ENCODE results near the gene BMS1. TPM values are rescaled to one million over a fixed set of nuclear protein-coding genes. Genes with fewer than 3 reads are reported as not detected.
"Not testable (repeated sequence)": the region's sequence is repeated elsewhere in the genome, so short reads cannot be mapped to it uniquely, and the experiment has no call there.

Gene BMS1
- total RNA-seq, 2 donors from 2014 or later: 8.0 to 8.6 TPM

DNA sequence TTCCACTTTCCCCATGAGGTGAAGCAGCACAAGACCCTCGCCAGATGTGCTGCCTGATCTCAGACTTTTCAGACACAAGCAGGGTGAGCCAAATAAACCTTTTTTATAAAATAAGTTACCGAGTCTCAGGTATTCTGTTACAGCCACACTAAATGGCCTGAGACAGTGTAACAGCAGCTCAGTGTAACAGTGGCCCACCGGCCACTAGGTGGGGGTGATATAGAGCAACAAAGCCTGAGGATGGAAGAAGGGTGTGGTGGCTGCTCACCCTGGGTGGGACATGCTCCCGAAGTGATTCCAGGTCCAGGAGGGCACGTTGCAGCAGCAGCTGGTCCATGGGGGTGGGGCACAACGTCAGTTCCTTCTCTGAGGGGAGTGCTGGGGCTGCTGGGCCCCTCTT is 44.6 kb downstream of the BMS1 start:
- intact Hi-C loops (cut with DNase I): no loop called here
- no peak for DNase-seq
- no peak overlapping the region for H3K4me3 ChIP-seq
- ATAC-seq: no peak
- TF ChIP-seq POLR2A (IDR thresholded peaks at IDR 0.05): no peak
- TF ChIP-seq, protein P1, sequence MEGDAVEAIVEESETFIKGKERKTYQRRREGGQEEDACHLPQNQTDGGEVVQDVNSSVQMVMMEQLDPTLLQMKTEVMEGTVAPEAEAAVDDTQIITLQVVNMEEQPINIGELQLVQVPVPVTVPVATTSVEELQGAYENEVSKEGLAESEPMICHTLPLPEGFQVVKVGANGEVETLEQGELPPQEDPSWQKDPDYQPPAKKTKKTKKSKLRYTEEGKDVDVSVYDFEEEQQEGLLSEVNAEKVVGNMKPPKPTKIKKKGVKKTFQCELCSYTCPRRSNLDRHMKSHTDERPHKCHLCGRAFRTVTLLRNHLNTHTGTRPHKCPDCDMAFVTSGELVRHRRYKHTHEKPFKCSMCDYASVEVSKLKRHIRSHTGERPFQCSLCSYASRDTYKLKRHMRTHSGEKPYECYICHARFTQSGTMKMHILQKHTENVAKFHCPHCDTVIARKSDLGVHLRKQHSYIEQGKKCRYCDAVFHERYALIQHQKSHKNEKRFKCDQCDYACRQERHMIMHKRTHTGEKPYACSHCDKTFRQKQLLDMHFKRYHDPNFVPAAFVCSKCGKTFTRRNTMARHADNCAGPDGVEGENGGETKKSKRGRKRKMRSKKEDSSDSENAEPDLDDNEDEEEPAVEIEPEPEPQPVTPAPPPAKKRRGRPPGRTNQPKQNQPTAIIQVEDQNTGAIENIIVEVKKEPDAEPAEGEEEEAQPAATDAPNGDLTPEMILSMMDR (IDR thresholded peaks at IDR 0.05): no peak
- WGBS, 2 donors: 70 to 74% methylated on average over 6 of the region's 6 CpGs
- H3K27ac ChIP-seq: no peak overlapping the region
- H3K36me3 ChIP-seq (replicated peaks in 1 of 2; ENCODE audit: insufficient read depth in 1 of 2, low read depth in 2 of 2): peaks cover 8 to 35% of the 10 kb centered on the region in 2 donors
- H3K9me3 ChIP-seq: no peaks in the 10 kb centered on the region
- H3K27me3 ChIP-seq: no peaks in the 10 kb centered on the region
- H3K4me1 ChIP-seq: no peaks in the 10 kb centered on the region

DNA sequence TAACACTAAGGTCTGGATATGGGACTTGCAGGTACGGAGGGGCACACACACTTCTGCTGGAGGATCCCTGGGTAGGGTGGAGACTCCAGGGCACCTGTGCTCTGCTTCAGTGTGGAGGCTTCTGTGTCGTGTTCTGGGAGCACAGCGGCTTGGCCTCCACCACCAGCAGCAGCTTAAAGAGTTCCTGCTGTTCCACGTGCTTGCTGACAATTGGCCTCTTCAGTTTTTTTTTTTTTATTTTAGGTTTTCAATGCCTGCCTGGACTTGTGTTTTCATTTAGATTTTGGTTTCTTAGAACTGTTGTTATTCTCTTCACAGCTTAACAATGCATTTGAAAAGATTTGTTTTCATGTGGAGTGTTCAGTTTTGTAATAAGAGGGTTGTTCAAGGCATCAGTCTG is 45.8 kb downstream of the BMS1 start:
- H3K27me3 ChIP-seq; H3K4me1 ChIP-seq; H3K27ac ChIP-seq; intact Hi-C loops (cut with DNase I); H3K9me3 ChIP-seq; DNase-seq; ATAC-seq; H3K4me3 ChIP-seq: not testable (repeated sequence)
- H3K36me3 ChIP-seq (replicated peaks in 1 of 2; ENCODE audit: insufficient read depth in 1 of 2, low read depth in 2 of 2): peaks cover 8 to 28% of the 10 kb centered on the region in 2 donors
- whole genome bisulfite sequencing, 2 donors: 88 to 100% methylated on average over 4 of the region's 4 CpGs

DNA sequence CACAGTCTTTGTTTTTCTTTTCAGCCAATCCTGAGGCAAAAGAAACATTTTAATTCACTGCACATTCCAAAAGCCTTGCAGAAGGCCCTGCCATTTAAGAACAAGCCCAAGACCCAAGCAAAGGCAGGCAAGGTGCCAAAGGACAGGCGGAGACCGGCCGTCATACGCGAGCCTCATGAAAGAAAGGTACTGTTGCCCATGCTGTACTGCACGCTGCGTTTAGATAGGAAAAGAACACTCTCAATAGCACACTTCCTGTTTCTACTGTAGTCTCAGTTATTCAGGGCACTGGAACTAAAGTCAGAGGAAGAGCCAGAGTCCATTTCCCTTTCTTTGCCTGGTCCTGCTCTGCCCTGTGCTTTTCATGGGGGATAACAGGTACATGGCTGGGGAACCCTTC is 47.6 kb downstream of the BMS1 start:
- Histone ChIP-seq H3K4me3 (no peak overlapping the region), H3K27me3 (no peaks in the 10 kb centered on the region), H3K36me3 (replicated peaks in 1 of 2; ENCODE audit: insufficient read depth in 1 of 2, low read depth in 2 of 2) (peaks cover 0 to 15% of the 10 kb centered on the region in 2 donors), H3K27ac (no peak overlapping the region), H3K9me3 (no peaks in the 10 kb centered on the region), H3K4me1 (no peaks in the 10 kb centered on the region)
- WGBS, 2 donors: 79 to 84% methylated on average over 7 of the region's 7 CpGs
- ATAC-seq (no peak), DNase-seq (no peak)
- no peak for TF ChIP-seq POLR2A (IDR thresholded peaks at IDR 0.05)
- intact Hi-C loops (cut with DNase I): no loop called here

DNA sequence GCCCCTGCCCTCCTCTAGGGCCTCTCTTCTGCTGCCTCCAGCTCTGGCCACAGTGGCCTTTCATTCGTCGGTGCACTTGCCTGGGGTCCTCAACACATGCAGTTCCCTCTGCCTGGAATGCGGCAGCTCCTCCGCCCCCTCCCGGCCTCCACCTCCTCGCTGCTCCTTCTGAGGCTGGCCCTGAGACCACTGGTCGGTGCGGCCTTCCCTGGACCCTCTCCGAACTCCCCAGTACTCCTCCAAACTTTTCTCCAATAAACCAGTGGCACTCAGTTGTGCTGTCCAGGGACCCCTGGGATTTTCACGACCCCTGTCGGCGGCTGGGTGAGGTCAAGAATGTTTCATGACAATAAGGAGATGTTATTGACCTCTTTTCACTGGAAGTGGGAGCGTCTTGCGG is 53.5 kb downstream of the BMS1 start:
- ATAC-seq (no peak), DNase-seq (no peak)
- TF ChIP-seq, protein P1 (IDR thresholded peaks at IDR 0.05): no peak
- TF ChIP-seq POLR2A (IDR thresholded peaks at IDR 0.05): no peak
- no peaks in the 10 kb centered on the region for H3K9me3 ChIP-seq
- WGBS, 2 donors: 50 to 54% methylated on average over 14 of the region's 14 CpGs
- H3K36me3 ChIP-seq (replicated peaks in 1 of 2; ENCODE audit: insufficient read depth in 1 of 2, low read depth in 2 of 2): peaks cover 0 to 5% of the 10 kb centered on the region in 2 donors
- H3K4me3 ChIP-seq: no peak overlapping the region
- intact Hi-C loops (cut with DNase I): no loop called here
- H3K27me3 ChIP-seq: peaks cover 0 to 5% of the 10 kb centered on the region in 2 donors
- H3K27ac ChIP-seq: no peak overlapping the region
- H3K4me1 ChIP-seq: peaks cover 6% of the 10 kb centered on the region

DNA sequence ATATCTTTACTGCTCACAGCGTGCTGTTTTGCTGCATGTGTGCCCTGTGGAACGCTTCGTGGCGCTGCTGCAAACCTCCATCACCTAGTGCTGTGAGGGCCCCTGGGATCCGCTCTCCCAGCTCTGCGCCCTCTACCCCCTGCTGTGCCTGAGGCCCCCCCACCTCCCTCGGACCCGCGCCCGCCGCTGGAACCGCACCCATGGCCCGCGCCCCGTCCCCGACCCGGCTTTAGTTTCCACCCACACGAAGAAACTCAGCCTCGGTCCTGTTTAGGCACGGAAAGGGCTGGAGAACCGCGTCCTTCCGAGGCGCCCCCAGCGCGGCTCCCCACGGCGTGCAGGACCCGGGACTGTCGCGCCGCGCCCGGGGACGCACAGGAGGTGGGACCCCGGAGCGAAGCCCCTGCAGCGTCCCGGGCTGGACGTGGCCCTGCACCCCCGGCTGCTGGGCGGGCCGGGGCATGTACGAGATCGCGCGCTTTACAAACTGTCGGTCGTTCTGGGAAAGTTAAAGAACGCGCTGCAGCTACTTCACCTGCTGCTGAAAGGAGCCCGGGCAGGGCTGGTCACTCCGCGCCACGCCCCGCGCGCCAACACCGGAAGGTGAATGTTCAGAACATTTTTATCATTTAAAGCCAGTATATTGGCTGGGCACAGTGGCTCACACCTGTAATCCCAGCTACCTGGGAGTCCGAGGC is 54.3 kb downstream of the BMS1 start:
- ATAC-seq: no peak
- peaks cover 0 to 3% of the 10 kb centered on the region in 2 donors for H3K36me3 ChIP-seq (replicated peaks in 1 of 2; ENCODE audit: insufficient read depth in 1 of 2, low read depth in 2 of 2)
- peaks cover 6% of the 10 kb centered on the region for H3K4me1 ChIP-seq
- peak in 3 of 4 donors; percentile 7 to 45 (median 23) for DNase-seq
- peaks cover 0 to 5% of the 10 kb centered on the region in 2 donors for H3K27me3 ChIP-seq
- H3K27ac ChIP-seq: no peak overlapping the region
- TF ChIP-seq, protein P1 (IDR thresholded peaks at IDR 0.05): no peak
- TF ChIP-seq POLR2A (IDR thresholded peaks at IDR 0.05): no peak
- H3K9me3 ChIP-seq: no peaks in the 10 kb centered on the region
- no peak overlapping the region for H3K4me3 ChIP-seq
- intact Hi-C loops (cut with DNase I): no loop called here
- 2 to 5% methylated on average over 18 to 56 of the region's 60 CpGs for WGBS, 2 donors

DNA sequence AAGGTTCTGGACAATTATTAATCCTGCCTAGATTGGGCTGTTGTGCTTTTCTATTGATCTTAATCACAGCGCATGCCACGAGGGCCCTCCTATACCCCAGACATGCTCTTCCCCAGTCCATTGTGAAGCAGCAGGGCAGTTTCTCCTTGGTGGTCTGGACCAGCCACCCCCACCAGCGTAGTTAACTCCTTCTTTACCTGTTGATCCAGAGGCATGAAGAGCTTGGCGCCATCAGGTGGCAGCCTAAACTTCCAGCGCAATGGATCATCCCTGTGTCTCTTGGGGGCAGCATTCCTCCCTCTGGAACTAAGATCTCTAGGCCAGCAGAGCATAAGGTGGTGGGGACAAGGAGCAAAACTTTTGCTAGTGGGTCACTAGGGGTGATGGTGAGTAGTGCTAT is 62.2 kb downstream of the BMS1 start:
- H3K27me3 ChIP-seq; H3K4me3 ChIP-seq; H3K36me3 ChIP-seq (replicated peaks in 1 of 2; ENCODE audit: insufficient read depth in 1 of 2, low read depth in 2 of 2); H3K27ac ChIP-seq; H3K4me1 ChIP-seq; intact Hi-C loops (cut with DNase I); DNase-seq; ATAC-seq; H3K9me3 ChIP-seq: not testable (repeated sequence)
- WGBS, 2 donors: 15 to 23% methylated on average over 5 of the region's 5 CpGs

DNA sequence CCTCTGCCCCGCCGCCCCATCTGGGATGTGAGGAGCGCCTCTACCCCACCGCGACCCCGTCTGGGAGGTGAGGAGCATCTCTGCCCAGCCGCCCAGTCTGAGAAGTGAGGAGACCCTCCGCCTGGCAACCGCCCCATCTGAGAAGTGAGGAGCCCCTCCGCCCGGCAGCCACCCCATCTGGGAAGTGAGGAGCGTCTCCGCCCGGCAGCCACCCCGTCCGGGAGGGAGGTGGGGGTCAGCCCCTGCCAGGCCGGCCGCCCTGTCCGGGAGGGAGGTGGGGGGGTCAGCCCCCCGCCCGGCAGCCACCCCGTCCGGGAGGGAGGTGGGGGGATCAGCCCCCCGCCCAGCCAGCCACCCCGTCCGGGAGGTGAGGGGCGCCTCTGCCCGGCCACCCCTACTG is 64.7 kb downstream of the BMS1 start:
- H3K36me3 ChIP-seq (replicated peaks in 1 of 2; ENCODE audit: insufficient read depth in 1 of 2, low read depth in 2 of 2); ATAC-seq; DNase-seq; H3K4me1 ChIP-seq; H3K27ac ChIP-seq; H3K27me3 ChIP-seq; H3K9me3 ChIP-seq; H3K4me3 ChIP-seq; intact Hi-C loops (cut with DNase I): not testable (repeated sequence)
- 92 to 96% methylated on average over 5 to 9 of the region's 28 CpGs for WGBS, 2 donors

Data from body of pancreas (tissue), 4 donors.